Bronchial epithelial cell (primary cell): ENCODE measurements around the gene MYO1D. TPM values are rescaled to one million over a fixed set of nuclear protein-coding genes. Genes with fewer than 3 reads are reported as not detected.

Experiments
- DNase-seq: peaks from one replicate; pipeline ENCODE4 v3.0.0-alpha.2; 2010; ENCODE audit warnings: low read depth
- FAIRE-seq: peaks from 2 replicates; lab custom pipeline; 2011; peaks lifted over from hg19 to GRCh38; lab: Jason Lieb, UNC
- H3K27me3 ChIP-seq: 2 replicates; pipeline ENCODE4 v1.5.1; 2011; ENCODE audit warnings: low read length; ENCODE audit not compliant: control insufficient read depth, insufficient read depth
- H3K36me3 ChIP-seq: 2 replicates; pipeline ENCODE4 v1.5.1; 2011; ENCODE audit warnings: low read length; ENCODE audit not compliant: control insufficient read depth, insufficient read depth
- H3K4me3 ChIP-seq: 2 replicates; pipeline ENCODE4 v1.5.1; 2011; ENCODE audit warnings: mild to moderate bottlenecking, low read depth, low read length, control low read depth
- total RNA-seq: library from RNA; depleted of rRNA; stranded (reverse); fragments of >200 nt; gene quantifications from 2 replicates; pipeline ENCODE4 v1.2.1, GENCODE V29; 2014
- TF ChIP-seq, protein P1 (sequence below): IDR thresholded peaks from 2 replicates; pipeline ENCODE4 v1.5.1; 2011; ENCODE audit warnings: mild to moderate bottlenecking, moderate library complexity, low read length, control low read depth, inconsistent platforms; ENCODE audit not compliant: insufficient read depth, severe bottlenecking

MYO1D gene
- total RNA-seq, 1 donor from 2014 or later: 35.8 TPM

DNA sequence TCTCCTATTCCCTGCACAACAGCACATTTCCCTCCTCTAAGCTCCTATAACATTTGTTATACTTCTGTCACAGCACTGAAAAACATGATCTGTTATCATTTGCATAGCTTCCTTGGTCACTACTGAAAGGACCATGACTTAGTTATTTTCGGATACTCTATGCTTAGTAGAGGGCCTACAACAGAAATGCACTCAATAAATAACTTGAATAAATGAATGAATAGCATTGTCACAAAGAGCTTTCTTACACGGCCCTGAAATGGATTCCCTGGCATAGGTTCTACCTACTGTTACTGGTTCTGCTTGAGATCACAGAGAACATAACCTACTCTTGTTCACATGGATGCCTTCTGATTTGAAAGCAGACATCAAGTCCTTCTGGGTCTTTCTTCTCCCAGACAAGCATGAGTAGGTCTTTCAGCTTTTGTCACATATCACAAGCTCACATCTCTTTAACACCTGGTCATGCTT is 41.6 kb downstream of the MYO1D start:
- no peaks in the 10 kb centered on the region for H3K27me3 ChIP-seq
- H3K4me3 ChIP-seq: no peak overlapping the region
- DNase-seq (no peak), FAIRE-seq (no peak)
- TF ChIP-seq, protein P1, sequence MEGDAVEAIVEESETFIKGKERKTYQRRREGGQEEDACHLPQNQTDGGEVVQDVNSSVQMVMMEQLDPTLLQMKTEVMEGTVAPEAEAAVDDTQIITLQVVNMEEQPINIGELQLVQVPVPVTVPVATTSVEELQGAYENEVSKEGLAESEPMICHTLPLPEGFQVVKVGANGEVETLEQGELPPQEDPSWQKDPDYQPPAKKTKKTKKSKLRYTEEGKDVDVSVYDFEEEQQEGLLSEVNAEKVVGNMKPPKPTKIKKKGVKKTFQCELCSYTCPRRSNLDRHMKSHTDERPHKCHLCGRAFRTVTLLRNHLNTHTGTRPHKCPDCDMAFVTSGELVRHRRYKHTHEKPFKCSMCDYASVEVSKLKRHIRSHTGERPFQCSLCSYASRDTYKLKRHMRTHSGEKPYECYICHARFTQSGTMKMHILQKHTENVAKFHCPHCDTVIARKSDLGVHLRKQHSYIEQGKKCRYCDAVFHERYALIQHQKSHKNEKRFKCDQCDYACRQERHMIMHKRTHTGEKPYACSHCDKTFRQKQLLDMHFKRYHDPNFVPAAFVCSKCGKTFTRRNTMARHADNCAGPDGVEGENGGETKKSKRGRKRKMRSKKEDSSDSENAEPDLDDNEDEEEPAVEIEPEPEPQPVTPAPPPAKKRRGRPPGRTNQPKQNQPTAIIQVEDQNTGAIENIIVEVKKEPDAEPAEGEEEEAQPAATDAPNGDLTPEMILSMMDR: no peak
- H3K36me3 ChIP-seq: no peaks in the 10 kb centered on the region

DNA sequence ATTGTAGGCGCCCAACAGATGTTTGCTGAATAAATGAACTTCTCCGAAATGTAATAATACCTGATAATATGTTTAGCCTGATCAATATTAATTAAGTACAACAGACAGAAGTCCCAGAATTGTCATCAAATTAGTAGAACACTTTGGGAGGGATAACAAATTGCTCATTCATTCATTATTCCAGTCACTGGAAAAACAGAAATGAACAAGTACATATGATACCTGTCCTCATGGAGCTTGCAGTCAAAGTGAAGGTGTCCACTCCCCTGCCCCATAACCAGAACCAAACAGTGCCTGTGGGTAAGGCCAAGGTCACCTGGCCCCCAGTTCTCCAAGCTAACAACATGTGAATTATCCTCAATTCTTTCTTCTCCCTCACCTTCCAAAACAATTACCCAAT is 42.8 kb downstream of the MYO1D start:
- no peak overlapping the region for H3K4me3 ChIP-seq
- TF ChIP-seq, protein P1: no peak
- DNase-seq (no peak), FAIRE-seq (no peak)
- no peaks in the 10 kb centered on the region for H3K27me3 ChIP-seq
- no peaks in the 10 kb centered on the region for H3K36me3 ChIP-seq

DNA sequence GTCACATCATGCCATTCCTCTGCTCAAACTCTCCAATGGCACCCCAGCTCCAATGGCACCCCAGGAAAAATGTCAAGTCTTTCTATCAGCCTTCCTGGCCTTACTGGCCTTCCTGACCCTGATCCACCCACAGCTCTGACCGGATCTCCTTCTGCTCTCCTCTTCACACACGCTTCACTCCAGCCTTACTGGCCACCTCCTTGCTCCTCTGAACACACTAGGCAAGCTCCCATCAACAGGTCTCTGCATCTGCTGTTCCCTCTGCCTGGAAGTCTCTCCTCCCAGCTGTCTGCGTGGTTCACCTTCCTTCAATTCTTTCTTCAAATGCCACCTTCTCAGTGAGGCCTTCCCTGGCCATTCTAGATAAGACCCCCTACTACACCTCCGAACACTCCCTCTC is 43.4 kb downstream of the MYO1D start:
- no peak for DNase-seq
- Histone ChIP-seq H3K4me3 (no peak overlapping the region), H3K36me3 (no peaks in the 10 kb centered on the region), H3K27me3 (no peaks in the 10 kb centered on the region)
- no peak for FAIRE-seq
- TF ChIP-seq, protein P1: no peak

DNA sequence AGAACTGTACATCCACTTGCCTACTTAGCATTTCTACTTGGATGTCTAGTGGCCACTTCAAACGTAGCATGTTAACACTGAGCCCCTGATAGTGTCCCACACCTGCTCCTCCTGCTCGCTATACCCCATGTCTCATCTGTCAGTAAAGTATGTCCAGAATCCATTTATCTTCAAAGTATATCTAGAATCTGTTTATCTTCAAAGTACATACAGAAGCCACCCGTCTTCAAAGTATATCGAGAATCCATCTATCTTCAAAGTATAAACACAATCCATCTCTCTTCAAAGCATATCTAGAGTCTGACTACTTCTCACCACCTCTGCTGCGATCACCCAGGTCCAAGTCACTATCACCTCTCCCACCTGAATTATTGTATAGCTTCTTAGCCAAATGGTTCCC is 43.8 kb downstream of the MYO1D start:
- FAIRE-seq (no peak), DNase-seq (no peak)
- Histone ChIP-seq H3K4me3 (no peak overlapping the region), H3K36me3 (no peaks in the 10 kb centered on the region), H3K27me3 (no peaks in the 10 kb centered on the region)
- TF ChIP-seq, protein P1: no peak

DNA sequence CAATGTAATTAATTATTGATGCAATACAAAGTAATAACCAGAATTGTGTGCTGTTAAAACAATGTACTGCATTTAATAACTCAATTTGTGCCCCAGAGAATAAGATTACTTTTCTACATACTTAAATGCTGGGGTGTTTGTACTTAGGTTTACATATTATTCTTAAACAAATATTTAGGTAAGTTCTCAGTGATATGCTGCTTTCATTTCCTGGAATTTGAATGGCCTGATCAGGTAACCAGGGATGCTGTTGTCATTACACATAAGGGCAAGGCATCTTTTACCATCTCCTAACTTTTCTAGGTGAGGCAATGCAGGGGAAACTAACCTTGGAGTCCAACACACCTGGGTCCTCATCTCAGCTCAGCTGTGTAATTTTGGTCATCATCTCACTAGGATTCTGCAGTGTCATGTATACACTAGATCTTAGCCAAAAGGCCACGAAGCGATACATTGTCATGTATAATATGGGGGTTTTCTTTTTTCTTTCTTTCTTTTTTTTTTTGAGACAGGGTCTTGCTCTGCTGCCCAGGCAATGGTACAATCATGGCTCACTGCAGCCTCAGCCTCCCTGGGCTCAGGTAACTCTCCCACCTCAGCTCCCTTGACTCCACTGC is 45.2 kb downstream of the MYO1D start:
- Histone ChIP-seq H3K4me3 (no peak overlapping the region), H3K27me3 (no peaks in the 10 kb centered on the region), H3K36me3 (no peaks in the 10 kb centered on the region)
- FAIRE-seq (no peak), DNase-seq (no peak)
- TF ChIP-seq, protein P1: no peak

DNA sequence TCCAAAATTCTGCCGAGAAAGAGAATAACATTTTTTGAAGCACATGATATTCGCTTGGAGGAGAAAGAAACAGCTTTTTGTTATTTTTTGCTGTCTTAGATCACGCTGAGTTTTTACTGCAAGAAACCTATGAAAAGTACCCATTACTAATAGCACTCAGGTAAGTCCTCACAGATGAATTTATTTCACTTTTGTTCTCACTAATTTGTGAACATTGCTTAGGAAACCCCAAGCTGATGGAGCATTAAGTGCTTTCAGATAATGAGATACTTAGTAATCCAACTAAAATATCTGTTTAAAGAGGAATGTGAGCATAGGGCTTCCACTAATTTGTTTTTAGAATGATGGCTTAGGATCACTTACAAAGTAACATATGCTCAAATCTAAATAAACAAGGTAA is 45.7 kb downstream of the MYO1D start:
- no peaks in the 10 kb centered on the region for H3K36me3 ChIP-seq
- H3K4me3 ChIP-seq: no peak overlapping the region
- H3K27me3 ChIP-seq: no peaks in the 10 kb centered on the region
- DNase-seq (no peak), FAIRE-seq (no peak)
- TF ChIP-seq, protein P1: no peak
